ENCODE measurements around the gene MGMT. TPM values are rescaled to one million over a fixed set of nuclear protein-coding genes. Genes with fewer than 3 reads are reported as not detected.

MGMT gene
- polyA plus RNA-seq, 1 donor, result 13.9 TPM

- DNase-seq (ENCODE audit: low read depth), result no peak
Measured at GRCh38 chr10:129728905-129729795, 262.1 kb downstream of the MGMT start.

GRCh38 chr10:129730272-129730992, 263.4 kb downstream of the MGMT start:
- no peak for DNase-seq (ENCODE audit: low read depth)

- DNase-seq (ENCODE audit: low read depth), result no peak
Measured at GRCh38 chr10:129730993-129731325, 263.9 kb downstream of the MGMT start.

- no peak for DNase-seq (ENCODE audit: low read depth)
Measured at GRCh38 chr10:129740532-129741279, 273.7 kb downstream of the MGMT start.

GRCh38 chr10:129741280-129741977, 274.4 kb downstream of the MGMT start:
- no peak for DNase-seq (ENCODE audit: low read depth)

- DNase-seq (ENCODE audit: low read depth), result no peak
Measured at GRCh38 chr10:129741978-129742741, 275.1 kb downstream of the MGMT start.

- DNase-seq (ENCODE audit: low read depth), result no peak
Measured at GRCh38 chr10:129742742-129743550, 275.9 kb downstream of the MGMT start.

GRCh38 chr10:129743738-129744133, 276.7 kb downstream of the MGMT start:
- DNase-seq (ENCODE audit: low read depth), result no peak

GRCh38 chr10:129744134-129745111, 277.4 kb downstream of the MGMT start:
- no peak for DNase-seq (ENCODE audit: low read depth)

- DNase-seq (ENCODE audit: low read depth), result no peak
Measured at GRCh38 chr10:129745186-129745750, 278.2 kb downstream of the MGMT start.

GRCh38 chr10:129754211-129755050, 287.4 kb downstream of the MGMT start:
- no peak for DNase-seq (ENCODE audit: low read depth)

- no peak for DNase-seq (ENCODE audit: low read depth)
Measured at GRCh38 chr10:129755158-129755591, 288.1 kb downstream of the MGMT start.

- no peak for DNase-seq (ENCODE audit: low read depth)
Measured at GRCh38 chr10:129755621-129756020, 288.6 kb downstream of the MGMT start.

GRCh38 chr10:129756912-129757901, 290.2 kb downstream of the MGMT start:
- DNase-seq (ENCODE audit: low read depth), result no peak

- no peak for DNase-seq (ENCODE audit: low read depth)
Measured at GRCh38 chr10:129758207-129759021, 291.4 kb downstream of the MGMT start.

Measured in forelimb muscle (tissue), 1 donor.